OCI-LY7 (cell line): ENCODE measurements around the gene TRAPPC6A. TPM values are rescaled to one million over a fixed set of nuclear protein-coding genes. Genes with fewer than 3 reads are reported as not detected.

Source experiments
- BruUV-seq: library from RNA; stranded (reverse); fragments of 400-500 nt; replicated peaks from 2 replicates; lab custom pipeline; 2021; lab: Mats Ljungman, UMichigan
- CTCF ChIA-PET: fragments of 300-600 bp; sonication (Branson Sonifier 250); formaldehyde crosslinking; loops from one replicate; lab custom pipeline; 2022; ENCODE audit warnings: antibody characterized with exemption; ENCODE audit not compliant: unreplicated experiment; lab: Charles Lee
- POLR2A ChIA-PET: fragments of 300-600 bp; sonication (Branson Sonifier 250); formaldehyde crosslinking; loops from one replicate; lab custom pipeline; 2022; ENCODE audit warnings: antibody characterized with exemption; lab: Charles Lee
- DNase-seq: peaks from one replicate; pipeline ENCODE4 v3.0.0-alpha.2; 2015; ENCODE audit warnings: low spot score
- H2AFZ ChIP-seq: fragments of 200-600 bp; sonication (generic), shearing (Covaris generic); 2 replicates; pipeline ENCODE4 v1.6.1; 2014; ENCODE audit warnings: mild to moderate bottlenecking, antibody characterized with exemption, low read length, moderate library complexity
- H3K27ac ChIP-seq: fragments of 200-600 bp; sonication (generic); 2 replicates; pipeline ENCODE4 v1.5.1; 2014; ENCODE audit warnings: mixed run types, low read depth, mild to moderate bottlenecking, moderate library complexity, low read length, inconsistent platforms; ENCODE audit not compliant: poor library complexity, severe bottlenecking
- H3K36me3 ChIP-seq: fragments of 200-600 bp; sonication (generic); 2 replicates; pipeline ENCODE4 v1.6.1; 2014; ENCODE audit warnings: mild to moderate bottlenecking, antibody characterized with exemption, low read length, moderate library complexity, mixed read lengths; ENCODE audit not compliant: insufficient read depth
- H3K4me1 ChIP-seq: fragments of 200-600 bp; sonication (generic); 2 replicates; pipeline ENCODE4 v1.5.1; 2014; ENCODE audit warnings: mild to moderate bottlenecking, low read length; ENCODE audit not compliant: insufficient read depth, poor library complexity, severe bottlenecking
- H3K4me2 ChIP-seq: fragments of 200-600 bp; sonication (generic); 2 replicates; pipeline ENCODE4 v1.6.1; 2014; ENCODE audit warnings: mild to moderate bottlenecking, low read length
- H3K4me3 ChIP-seq: fragments of 200-600 bp; sonication (generic); 2 replicates; pipeline ENCODE4 v1.5.1; 2014; ENCODE audit warnings: mild to moderate bottlenecking, low read depth, low read length; ENCODE audit not compliant: poor library complexity, severe bottlenecking
- H3K79me2 ChIP-seq: fragments of 200-600 bp; sonication (generic); 2 replicates; pipeline ENCODE4 v1.6.1; 2016; ENCODE audit warnings: low read depth, mild to moderate bottlenecking, low read length, moderate library complexity, mixed read lengths; ENCODE audit not compliant: insufficient read depth
- H3K9me2 ChIP-seq: fragments of 200-600 bp; sonication (generic); 2 replicates; pipeline ENCODE4 v1.6.1; 2016; ENCODE audit warnings: mild to moderate bottlenecking, low read length, mixed read lengths; ENCODE audit not compliant: insufficient read depth
- H3K9me3 ChIP-seq: fragments of 200-600 bp; sonication (generic); 2 replicates; pipeline ENCODE4 v1.6.1; 2014; ENCODE audit warnings: mild to moderate bottlenecking, mixed run types, low read length, mixed read lengths
- H4K20me1 ChIP-seq: fragments of 200-600 bp; sonication (generic); 2 replicates; pipeline ENCODE4 v1.6.1; 2014; ENCODE audit warnings: mild to moderate bottlenecking, antibody characterized with exemption, low read length, moderate library complexity, mixed read lengths; ENCODE audit not compliant: insufficient read depth
- EZH2phosphoT487 ChIP-seq: fragments of 200-600 bp; sonication (generic); IDR thresholded peaks from 2 replicates; pipeline ENCODE4 v1.6.1; 2018; ENCODE audit warnings: low read depth, borderline replicate concordance, mild to moderate bottlenecking, mixed run types, antibody characterized with exemption, low read length, moderate library complexity, mixed read lengths
- intact Hi-C: fragments of 100-400 bp; cut with micrococcal nuclease; formaldehyde crosslinking; loops from one replicate; pipeline ENCODE4 v1.10.0; 2022; ENCODE audit not compliant: unreplicated experiment
- total RNA-seq, 2 experiments: library from RNA; depleted of rRNA in 1 of 2; stranded (reverse); fragments of >200 nt in 1 of 2; shearing (Covaris generic) in 1 of 2; gene quantifications; 2 replicates each; pipeline ENCODE4 v1.2.3, GENCODE V29; 2014 to 2022
- TF ChIP-seq, protein P1 (sequence below): fragments of 200-600 bp; sonication (generic); conservative IDR thresholded peaks from 2 replicates; pipeline ENCODE4 v1.5.1; 2014; ENCODE audit warnings: mild to moderate bottlenecking, antibody characterized with exemption, low read length, moderate library complexity, mixed read lengths

Gene TRAPPC6A
- total RNA-seq, 2 experiments from 2014 or later = 55.6 to 70.9 TPM

DNA sequence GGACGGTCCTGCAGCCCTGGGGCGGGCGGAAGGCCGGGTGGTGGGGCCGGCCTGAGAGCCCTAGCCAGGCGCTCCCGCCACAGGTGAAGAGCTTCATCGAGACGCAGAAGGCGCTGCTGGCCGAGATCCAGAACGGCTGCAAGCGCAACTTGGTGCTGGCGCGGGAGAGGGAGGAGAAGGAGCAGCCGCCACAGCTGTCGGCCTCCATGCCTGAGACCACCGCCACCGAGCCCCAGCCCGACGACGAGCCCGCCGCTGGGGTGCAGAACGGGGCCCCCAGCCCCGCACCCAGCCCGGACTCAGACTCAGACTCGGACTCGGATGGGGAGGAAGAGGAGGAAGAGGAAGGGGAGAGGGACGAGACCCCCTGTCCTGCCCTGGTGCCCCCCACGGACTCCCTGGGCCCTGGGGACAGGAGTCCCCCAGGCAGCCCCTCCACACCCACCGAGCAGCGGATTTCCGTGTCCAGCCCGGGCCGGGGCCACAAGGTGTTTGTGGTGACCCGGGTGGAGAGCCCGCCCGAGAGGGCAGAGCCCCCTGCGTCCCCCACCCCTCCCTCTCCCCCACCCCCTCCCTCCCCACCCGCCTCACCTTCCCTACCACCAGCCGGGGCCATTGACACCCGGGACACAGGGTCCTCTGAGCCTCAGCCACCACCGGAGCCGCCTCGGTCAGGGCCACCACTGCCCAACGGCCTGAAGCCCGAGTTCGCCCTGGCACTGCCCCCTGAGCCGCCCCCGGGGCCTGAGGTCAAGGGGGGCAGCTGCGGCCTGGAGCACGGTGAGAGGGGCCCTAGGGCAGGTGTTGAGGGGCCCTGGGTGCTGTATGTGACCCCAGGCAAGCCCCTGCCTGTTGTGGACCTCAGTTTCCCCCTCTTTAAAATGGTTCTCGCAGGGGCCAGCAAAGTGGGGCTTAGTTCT lies 32.5 kb downstream of the TRAPPC6A start:
- ChIA-PET CTCF (no interaction called here), POLR2A (interaction anchor here (0.6 kb wide), 1 partner anchor 730 kb away, joined by 5 read pairs; no protein-coding TSS in a partner anchor)
- no TSS peak for BruUV-seq
- DNase-seq = no peak
- no peak overlapping the region for H3K4me2 ChIP-seq
- H4K20me1 ChIP-seq = no peaks in the 10 kb centered on the region
- no peak overlapping the region for H3K4me3 ChIP-seq
- no peak for TF ChIP-seq EZH2phosphoT487
- TF ChIP-seq, protein P1, sequence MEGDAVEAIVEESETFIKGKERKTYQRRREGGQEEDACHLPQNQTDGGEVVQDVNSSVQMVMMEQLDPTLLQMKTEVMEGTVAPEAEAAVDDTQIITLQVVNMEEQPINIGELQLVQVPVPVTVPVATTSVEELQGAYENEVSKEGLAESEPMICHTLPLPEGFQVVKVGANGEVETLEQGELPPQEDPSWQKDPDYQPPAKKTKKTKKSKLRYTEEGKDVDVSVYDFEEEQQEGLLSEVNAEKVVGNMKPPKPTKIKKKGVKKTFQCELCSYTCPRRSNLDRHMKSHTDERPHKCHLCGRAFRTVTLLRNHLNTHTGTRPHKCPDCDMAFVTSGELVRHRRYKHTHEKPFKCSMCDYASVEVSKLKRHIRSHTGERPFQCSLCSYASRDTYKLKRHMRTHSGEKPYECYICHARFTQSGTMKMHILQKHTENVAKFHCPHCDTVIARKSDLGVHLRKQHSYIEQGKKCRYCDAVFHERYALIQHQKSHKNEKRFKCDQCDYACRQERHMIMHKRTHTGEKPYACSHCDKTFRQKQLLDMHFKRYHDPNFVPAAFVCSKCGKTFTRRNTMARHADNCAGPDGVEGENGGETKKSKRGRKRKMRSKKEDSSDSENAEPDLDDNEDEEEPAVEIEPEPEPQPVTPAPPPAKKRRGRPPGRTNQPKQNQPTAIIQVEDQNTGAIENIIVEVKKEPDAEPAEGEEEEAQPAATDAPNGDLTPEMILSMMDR = no peak
- H3K27ac ChIP-seq = no peak overlapping the region
- no peaks in the 10 kb centered on the region for H3K4me1 ChIP-seq
- H2AFZ ChIP-seq = no peak overlapping the region
- H3K9me3 ChIP-seq = no peaks in the 10 kb centered on the region
- H3K9me2 ChIP-seq = no peaks in the 10 kb centered on the region
- peaks cover 39% of the 10 kb centered on the region for H3K36me3 ChIP-seq
- intact Hi-C loops = no loop called here
- no peaks in the 10 kb centered on the region for H3K79me2 ChIP-seq

DNA sequence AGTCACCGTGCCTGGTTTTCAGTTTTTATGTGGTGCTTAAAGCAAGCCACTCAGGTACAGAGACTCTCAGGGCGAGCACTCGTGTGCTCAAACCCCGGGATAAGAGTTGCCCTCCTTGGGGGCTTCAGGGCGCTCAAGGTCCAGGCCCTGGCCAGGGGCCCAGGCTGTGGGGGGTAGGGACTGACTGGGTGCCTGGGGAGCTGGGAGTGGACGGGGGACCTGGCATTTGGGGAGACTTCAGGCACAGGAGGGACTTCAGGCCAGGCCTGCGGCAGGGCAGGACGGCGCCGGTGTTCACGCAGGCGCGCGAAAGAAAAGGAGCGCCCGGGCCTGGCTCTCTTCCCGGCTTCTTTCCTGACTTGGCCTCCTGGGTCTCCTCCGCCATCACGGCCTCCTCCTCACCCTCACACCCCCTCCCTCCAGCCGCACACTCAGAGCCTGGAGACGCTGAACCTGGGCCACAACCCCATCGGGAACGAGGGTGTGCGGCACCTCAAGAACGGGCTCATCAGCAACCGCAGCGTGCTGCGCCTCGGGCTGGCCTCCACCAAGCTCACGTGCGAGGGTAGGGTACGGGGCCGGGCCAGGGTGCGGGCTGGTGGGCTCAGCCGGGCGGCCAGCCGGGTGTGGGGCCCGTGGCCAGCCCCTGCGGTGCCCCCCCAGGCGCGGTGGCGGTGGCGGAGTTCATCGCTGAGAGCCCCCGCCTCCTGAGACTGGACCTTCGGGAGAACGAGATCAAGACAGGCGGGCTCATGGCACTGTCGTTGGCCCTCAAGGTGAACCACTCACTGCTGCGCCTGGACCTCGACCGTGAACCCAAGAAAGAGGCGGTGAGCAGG lies 33.4 kb downstream of the TRAPPC6A start:
- DNase-seq = no peak
- no peaks in the 10 kb centered on the region for H3K9me3 ChIP-seq
- H2AFZ ChIP-seq = no peak overlapping the region
- no TSS peak for BruUV-seq
- no peaks in the 10 kb centered on the region for H3K9me2 ChIP-seq
- ChIA-PET CTCF (no interaction called here), POLR2A (no interaction called here)
- H3K4me1 ChIP-seq = peaks cover 4% of the 10 kb centered on the region
- H3K27ac ChIP-seq = no peak overlapping the region
- H4K20me1 ChIP-seq = no peaks in the 10 kb centered on the region
- peaks cover 40% of the 10 kb centered on the region for H3K36me3 ChIP-seq
- no peak overlapping the region for H3K4me3 ChIP-seq
- TF ChIP-seq, protein P1 = no peak
- no peak for TF ChIP-seq EZH2phosphoT487
- H3K79me2 ChIP-seq = peaks cover 4% of the 10 kb centered on the region; the same call in 1 of the 2 replicates
- intact Hi-C loops = no loop called here
- no peak overlapping the region for H3K4me2 ChIP-seq
